ENCODE results near the gene DGKI. TPM values are rescaled to one million over a fixed set of nuclear protein-coding genes. Genes with fewer than 3 reads are reported as not detected.

Gene DGKI
- total and polyA plus RNA-seq, 7 donors: under 0.01 to 0.56 (median 0.44) TPM; not detected in 2

GRCh38 chr7:137813541-137813940 is 33.2 kb downstream of the DGKI start:
- no peak for ATAC-seq
- intact Hi-C loops (cut with DNase I): no loop called here
- H3K27ac ChIP-seq: no peak overlapping the region

GRCh38 chr7:137810248-137810647 is 36.5 kb downstream of the DGKI start:
- intact Hi-C loops (cut with DNase I): no loop called here
- no peak overlapping the region for H3K4me3 ChIP-seq
- no peaks in the 10 kb centered on the region for H3K4me1 ChIP-seq
- TF ChIP-seq CTCF (IDR thresholded peaks at IDR 0.05): no peak
- no peak overlapping the region for H3K27ac ChIP-seq
- 72 to 76% (median 73%) methylated on average over 2 of the region's 2 CpGs for WGBS, 3 donors
- H3K36me3 ChIP-seq (ENCODE audit: insufficient read depth in 1 of 2, low read depth in 1 of 2): no peaks in the 10 kb centered on the region
- H3K27me3 ChIP-seq (ENCODE audit: insufficient read depth in 3 of 3, low read length in 2 of 3): no peaks in the 10 kb centered on the region
- DNase-seq: no peak
- no peaks in the 10 kb centered on the region for H3K9me3 ChIP-seq
- no peak for ATAC-seq

More at GRCh38 chr7:137813541-137813940, 33.2 kb downstream of the DGKI start:
- no peaks in the 10 kb centered on the region for H3K27me3 ChIP-seq (ENCODE audit: insufficient read depth in 3 of 3, low read length in 2 of 3)
- WGBS, 3 donors: 80 to 83% (median 81%) methylated on average over 1 of the region's 1 CpG
- no peaks in the 10 kb centered on the region for H3K36me3 ChIP-seq (ENCODE audit: insufficient read depth in 1 of 2, low read depth in 1 of 2)
- no peak for DNase-seq
- H3K9me3 ChIP-seq: no peaks in the 10 kb centered on the region
- H3K4me1 ChIP-seq: no peaks in the 10 kb centered on the region
- no peak for TF ChIP-seq CTCF (IDR thresholded peaks at IDR 0.05)
- no peak overlapping the region for H3K4me3 ChIP-seq

GRCh38 chr7:137804836-137805235 is 41.9 kb downstream of the DGKI start:
- Histone ChIP-seq H3K4me1 (no peaks in the 10 kb centered on the region), H3K36me3 (ENCODE audit: insufficient read depth in 1 of 2, low read depth in 1 of 2) (no peaks in the 10 kb centered on the region), H3K9me3 (no peaks in the 10 kb centered on the region), H3K27me3 (ENCODE audit: insufficient read depth in 3 of 3, low read length in 2 of 3) (no peaks in the 10 kb centered on the region), H3K4me3 (no peak overlapping the region), H3K27ac (no peak overlapping the region)
- WGBS, 3 donors: 62 to 76% (median 65%) methylated on average over 2 of the region's 2 CpGs
- DNase-seq (no peak), ATAC-seq (no peak)
- TF ChIP-seq CTCF (IDR thresholded peaks at IDR 0.05): no peak
- intact Hi-C loops (cut with DNase I): no loop called here

- Histone ChIP-seq H3K9me3 (peaks cover under 1% of the 10 kb centered on the region), H3K4me1 (no peaks in the 10 kb centered on the region), H3K27ac (no peak overlapping the region), H3K4me3 (no peak overlapping the region), H3K36me3 (ENCODE audit: insufficient read depth in 1 of 2, low read depth in 1 of 2) (no peaks in the 10 kb centered on the region), H3K27me3 (ENCODE audit: insufficient read depth in 3 of 3, low read length in 2 of 3) (no peaks in the 10 kb centered on the region)
- no peak for DNase-seq
- no peak for ATAC-seq
- TF ChIP-seq CTCF (IDR thresholded peaks at IDR 0.05): no peak
- 61 to 79% (median 70%) methylated on average over 1 of the region's 1 CpG for WGBS, 3 donors
- intact Hi-C loops (cut with DNase I): no loop called here
These were observed 45.3 kb downstream of the DGKI start for GRCh38 chr7:137801491-137801890.

GRCh38 chr7:137801003-137801402 is 45.8 kb downstream of the DGKI start:
- no peak overlapping the region for H3K27ac ChIP-seq
- WGBS, 3 donors: 43 to 54% (median 46%) methylated on average over 1 of the region's 1 CpG
- H3K27me3 ChIP-seq (ENCODE audit: insufficient read depth in 3 of 3, low read length in 2 of 3): no peaks in the 10 kb centered on the region
- DNase-seq (no peak), ATAC-seq (no peak)
- H3K9me3 ChIP-seq: peaks cover 3% of the 10 kb centered on the region
- no peaks in the 10 kb centered on the region for H3K36me3 ChIP-seq (ENCODE audit: insufficient read depth in 1 of 2, low read depth in 1 of 2)
- intact Hi-C loops (cut with DNase I): no loop called here
- H3K4me1 ChIP-seq: no peaks in the 10 kb centered on the region
- no peak for TF ChIP-seq CTCF (IDR thresholded peaks at IDR 0.05)
- no peak overlapping the region for H3K4me3 ChIP-seq
